ENCODE measurements around the gene MED12. TPM values are rescaled to one million over a fixed set of nuclear protein-coding genes. Genes with fewer than 3 reads are reported as not detected.
"Not testable (repeated sequence)": the region's sequence is repeated elsewhere in the genome, so short reads cannot be mapped to it uniquely, and the experiment has no call there.

MED12 gene
- total and polyA plus RNA-seq, 3 donors from 2014 or later = 35.0 to 110 (median 102) TPM

- Histone ChIP-seq H3K36me3 (ENCODE audit: low read depth, missing control alignments) (no peaks in the 10 kb centered on the region), H3K9me3 (no peaks in the 10 kb centered on the region), H3K27me3 (no peaks in the 10 kb centered on the region), H3K4me3 (no peak overlapping the region), H3K27ac (no peak overlapping the region), H3K4me1 (peaks cover 7% of the 10 kb centered on the region)
- TF ChIP-seq CTCF (IDR thresholded peaks at IDR 0.05) (no peak), POLR2A (IDR thresholded peaks at IDR 0.05) (no peak)
- no peak for DNase-seq
- 80 to 91% methylated on average over 5 of the region's 5 CpGs for WGBS, 2 donors
- intact Hi-C loops (cut with DNase I; ENCODE audit: low total_unique reads) = no loop called here
These were observed 57.1 kb downstream of the MED12 start for GRCh38 chrX:71175531-71175930.

DNA sequence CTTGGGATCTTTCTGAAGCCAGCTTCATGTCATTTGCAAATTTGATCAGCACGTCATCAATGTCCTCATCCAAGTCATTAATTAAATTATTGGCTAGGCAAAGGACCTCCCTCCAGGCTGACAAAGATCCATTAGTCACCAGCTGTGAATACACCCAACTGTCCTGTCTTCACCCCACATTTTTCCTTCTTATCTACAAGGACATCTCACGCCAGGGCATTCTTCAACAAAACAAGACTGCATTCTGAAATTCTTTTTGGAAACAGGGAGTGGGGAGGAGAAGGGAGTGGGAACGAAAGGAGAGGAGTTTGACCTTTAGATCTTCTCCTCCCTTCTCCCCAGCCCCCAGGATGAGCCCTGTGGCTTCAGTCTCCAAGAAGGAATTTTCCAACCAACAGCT lies 58.9 kb downstream of the MED12 start:
- Histone ChIP-seq H3K4me3 (no peak overlapping the region), H3K36me3 (ENCODE audit: low read depth, missing control alignments) (no peaks in the 10 kb centered on the region), H3K27me3 (no peaks in the 10 kb centered on the region), H3K9me3 (no peaks in the 10 kb centered on the region), H3K4me1 (peaks cover 13% of the 10 kb centered on the region), H3K27ac (peak overlapping the region; percentile 55 to 74)
- DNase-seq = peak; percentile 33
- WGBS, 2 donors = 25 to 29% methylated on average over 3 of the region's 3 CpGs
- intact Hi-C loops (cut with DNase I; ENCODE audit: low total_unique reads) = no loop called here
- TF ChIP-seq POLR2A (IDR thresholded peaks at IDR 0.05) (no peak), CTCF (IDR thresholded peaks at IDR 0.05) (no peak)

DNA sequence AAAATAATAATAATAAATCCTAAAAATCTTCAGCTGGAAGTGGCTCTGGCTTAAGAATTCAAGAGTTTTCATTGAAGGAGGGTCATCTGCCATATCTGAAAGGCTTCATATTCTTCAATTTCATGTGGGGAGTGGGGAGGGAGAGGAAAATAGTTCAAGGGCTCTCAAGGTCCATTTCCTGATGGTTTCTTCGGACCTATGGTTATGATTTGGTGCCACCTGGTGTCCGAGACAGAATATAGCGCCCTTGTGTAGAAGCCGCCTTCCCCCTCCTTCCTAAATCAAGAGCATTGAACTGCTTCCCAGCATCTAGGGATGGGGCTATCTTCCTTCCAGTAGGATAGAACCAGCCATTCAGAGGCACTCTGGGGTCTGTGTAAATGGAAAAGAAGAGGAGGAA lies 60.5 kb downstream of the MED12 start:
- Histone ChIP-seq H3K27me3 (no peaks in the 10 kb centered on the region), H3K4me3 (no peak overlapping the region), H3K27ac (peak overlapping the region in 1 of 2 donors; percentile 74), H3K9me3 (no peaks in the 10 kb centered on the region), H3K4me1 (peaks cover 24% of the 10 kb centered on the region), H3K36me3 (ENCODE audit: low read depth, missing control alignments) (no peaks in the 10 kb centered on the region)
- TF ChIP-seq POLR2A (IDR thresholded peaks at IDR 0.05) (no peak), CTCF (IDR thresholded peaks at IDR 0.05) (peak; percentile 46 to 68 (median 48))
- intact Hi-C loops (cut with DNase I; ENCODE audit: low total_unique reads) = no loop called here
- peak; percentile 73 for DNase-seq
- WGBS, 2 donors = 6 to 18% methylated on average over 4 of the region's 4 CpGs

DNA sequence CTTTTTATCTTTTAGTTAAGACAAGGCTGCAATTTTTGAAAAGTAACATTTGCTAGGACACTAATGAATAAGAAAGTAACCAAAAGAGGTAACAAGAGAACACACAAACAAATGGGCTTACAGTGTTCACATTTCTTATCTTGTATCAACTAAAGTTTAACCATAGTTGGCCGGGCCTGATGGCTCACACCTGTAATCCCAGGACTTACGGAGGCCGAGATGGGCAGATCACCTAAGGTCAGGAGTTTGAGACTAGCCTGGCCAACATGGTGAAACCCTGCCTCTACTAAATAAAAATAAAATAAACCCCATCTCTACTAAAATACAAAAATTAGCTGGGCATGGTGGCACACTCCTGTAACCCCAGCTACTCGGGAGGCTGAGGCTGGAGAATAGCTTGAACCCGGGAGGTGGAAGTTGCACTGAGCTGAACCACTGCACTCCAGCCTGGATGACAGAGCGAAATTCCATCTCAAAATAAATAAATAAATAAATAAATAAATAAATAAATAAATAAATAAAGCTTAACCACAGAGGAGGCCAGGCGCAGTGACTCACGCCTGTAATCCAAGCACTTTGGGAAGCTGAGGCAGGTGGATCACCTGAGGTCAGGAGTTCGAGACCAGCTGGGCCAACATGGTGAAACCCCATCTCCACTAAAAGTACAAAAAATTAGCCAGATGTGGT lies 62.3 kb downstream of the MED12 start:
- intact Hi-C loops (cut with DNase I; ENCODE audit: low total_unique reads) = loop anchor here (10.0 kb wide), 1 partner anchor 74 kb away; the partner anchor contains the start of gene ZMYM3
- Histone ChIP-seq H3K27ac (peak overlapping the region in 1 of 2 donors; percentile 89), H3K4me1 (peaks cover 24% of the 10 kb centered on the region)
- not testable (repeated sequence) for H3K36me3 ChIP-seq (ENCODE audit: low read depth, missing control alignments); H3K9me3 ChIP-seq; H3K27me3 ChIP-seq; H3K4me3 ChIP-seq
- DNase-seq = peak; percentile 38
- WGBS, 2 donors = 41 to 58% methylated on average over 6 to 9 of the region's 9 CpGs

DNA sequence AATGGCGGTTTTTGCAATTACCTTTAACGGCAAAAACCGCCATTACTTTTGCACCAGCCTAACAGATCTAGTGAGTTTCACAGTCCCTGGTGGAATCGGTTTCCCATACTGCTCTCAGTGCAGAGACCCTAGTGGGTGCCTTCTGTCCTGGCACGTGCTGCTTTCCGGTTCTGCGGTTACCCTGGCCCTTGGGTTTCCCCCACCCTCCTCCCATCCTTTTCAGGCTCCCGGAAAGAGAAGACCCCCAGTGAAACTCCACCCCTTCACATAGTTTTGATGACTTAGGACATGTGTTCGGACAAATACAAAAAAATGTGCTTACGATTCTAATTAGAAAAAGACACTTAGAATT lies 63.1 kb downstream of the MED12 start:
- no peaks in the 10 kb centered on the region for H3K27me3 ChIP-seq
- H3K9me3 ChIP-seq = no peaks in the 10 kb centered on the region
- intact Hi-C loops (cut with DNase I; ENCODE audit: low total_unique reads) = loop anchor here (10.0 kb wide), 1 partner anchor 73 kb away; the partner anchor contains the start of gene ZMYM3
- peak; percentile 26 for DNase-seq
- H3K4me1 ChIP-seq = peaks cover 24% of the 10 kb centered on the region
- 0 to 1% methylated on average over 5 to 10 of the region's 10 CpGs for WGBS, 2 donors
- peak overlapping the region; percentile 42 to 56 for H3K4me3 ChIP-seq
- TF ChIP-seq POLR2A (IDR thresholded peaks at IDR 0.05) = no peak
- no peak for TF ChIP-seq CTCF (IDR thresholded peaks at IDR 0.05)
- H3K27ac ChIP-seq = peak overlapping the region; percentile 89 to 90
- no peaks in the 10 kb centered on the region for H3K36me3 ChIP-seq (ENCODE audit: low read depth, missing control alignments)
